Nephron (organoid): Measurements from ENCODE around the gene ETHE1.
A peak's percentile ranks its signal among the peaks of the same experiment; 100 is the strongest.

Experiments used
- H3K27ac Mint-ChIP-seq, 3 experiments: 2 replicates each; pipeline ENCODE4 v1.8.0; 2020; ENCODE audit warnings: mixed read lengths in 3 of 3, mild to moderate bottlenecking in 2 of 3, moderate library complexity in 1 of 3
- H3K27me3 Mint-ChIP-seq: 2 replicates; pipeline ENCODE4 v1.8.0; 2021; ENCODE audit warnings: low read depth, mild to moderate bottlenecking, moderate library complexity, mixed read lengths
- H3K36me3 Mint-ChIP-seq: 2 replicates; pipeline ENCODE4 v1.8.0; 2020; ENCODE audit warnings: low read depth, mixed read lengths
- H3K4me1 Mint-ChIP-seq: 2 replicates; pipeline ENCODE4 v1.8.0; 2020; ENCODE audit warnings: mixed read lengths
- H3K4me3 Mint-ChIP-seq, 3 experiments: 2 replicates each; pipeline ENCODE4 v1.8.0; 2020; ENCODE audit warnings: mild to moderate bottlenecking in 3 of 3, mixed read lengths in 3 of 3, moderate library complexity in 2 of 3
- H3K9me3 Mint-ChIP-seq: 2 replicates; pipeline ENCODE4 v1.8.0; 2020; ENCODE audit warnings: mixed read lengths
- TF ChIP-seq, protein P1 (sequence below), 3 experiments: fragments of 200-600 bp; sonication (generic); IDR thresholded peaks; one replicate each; pipeline ENCODE4 v1.5.0; 2021; ENCODE audit warnings: antibody characterized with exemption in 3 of 3; ENCODE audit not compliant: unreplicated experiment in 3 of 3

The ETHE1 gene

DNA sequence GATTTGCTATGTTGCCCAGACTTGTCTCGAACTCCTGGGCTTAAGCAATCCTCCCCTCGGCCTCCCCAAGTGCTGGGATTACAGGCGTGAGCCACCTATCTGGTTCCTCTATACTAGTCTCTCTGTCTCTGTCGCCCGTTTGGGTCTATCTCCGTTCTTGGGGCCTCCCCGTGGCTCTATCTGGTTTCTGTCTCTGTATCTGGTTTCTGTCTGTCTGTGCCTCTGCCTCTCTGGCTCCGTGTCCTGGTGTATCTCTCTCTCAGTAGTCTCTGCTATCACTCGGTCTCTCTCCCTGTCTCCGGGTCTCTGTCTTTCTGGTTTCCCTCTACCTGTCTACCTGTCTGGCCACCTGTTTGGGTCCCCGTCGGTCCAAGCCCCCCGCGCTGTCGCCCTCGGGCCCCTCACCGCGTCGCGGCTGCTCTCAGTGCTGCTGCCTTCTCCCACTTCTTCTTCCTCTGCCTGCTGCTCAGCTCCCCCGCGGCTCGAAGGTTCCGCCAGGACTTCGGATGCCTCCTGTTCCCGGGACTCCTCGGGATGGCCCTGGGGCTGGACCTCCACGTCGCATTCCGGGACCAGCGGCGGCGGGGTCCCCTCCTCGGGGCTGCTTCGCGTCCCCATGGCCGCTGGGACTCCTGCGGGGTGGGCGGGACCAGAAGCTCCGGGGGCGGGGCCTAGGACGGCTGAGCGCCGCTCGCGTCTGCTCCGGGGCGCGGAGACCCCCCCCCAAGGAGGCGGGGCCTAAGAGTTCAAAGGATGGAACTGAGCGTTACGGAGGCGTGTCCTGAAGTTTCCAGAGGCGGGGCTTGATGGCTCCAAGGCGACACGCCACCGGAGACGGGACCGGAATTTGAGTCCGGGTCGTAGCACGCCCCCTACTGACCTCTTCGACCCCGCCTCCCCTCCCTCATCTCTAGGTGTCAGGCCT lies 23.2 kb downstream of the ETHE1 start:
- peaks cover 39% of the 10 kb centered on the region for H3K4me1 Mint-ChIP-seq

DNA sequence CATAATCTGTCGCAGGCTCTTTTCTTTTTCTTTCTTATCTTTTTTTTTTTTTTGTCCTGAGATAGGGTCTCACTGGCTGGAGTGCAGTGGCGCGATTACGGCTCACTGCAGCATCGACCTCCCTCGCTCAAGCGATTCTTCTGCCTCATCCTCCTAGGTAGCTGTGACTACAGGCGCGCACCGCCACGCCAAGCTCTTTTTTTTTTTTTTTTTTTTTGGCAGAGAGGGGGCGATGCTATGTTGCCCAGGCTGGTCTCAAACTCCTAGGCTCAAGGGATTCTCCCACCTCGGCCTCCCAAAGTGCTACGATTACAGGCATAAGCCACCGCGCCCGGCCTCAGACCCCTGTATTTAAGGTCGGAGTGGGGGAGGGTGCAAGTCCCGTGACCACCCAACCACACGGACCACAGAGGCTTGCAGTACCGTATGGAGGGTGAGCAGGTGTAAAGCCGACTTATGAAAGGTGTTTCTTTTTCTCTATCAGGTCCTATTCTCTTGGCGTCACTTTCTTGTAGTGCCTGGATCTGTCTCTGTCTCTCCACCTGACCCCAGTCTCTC lies 24.5 kb downstream of the ETHE1 start:
- peaks cover 48% of the 10 kb centered on the region for H3K4me1 Mint-ChIP-seq
- TF ChIP-seq, protein P1, sequence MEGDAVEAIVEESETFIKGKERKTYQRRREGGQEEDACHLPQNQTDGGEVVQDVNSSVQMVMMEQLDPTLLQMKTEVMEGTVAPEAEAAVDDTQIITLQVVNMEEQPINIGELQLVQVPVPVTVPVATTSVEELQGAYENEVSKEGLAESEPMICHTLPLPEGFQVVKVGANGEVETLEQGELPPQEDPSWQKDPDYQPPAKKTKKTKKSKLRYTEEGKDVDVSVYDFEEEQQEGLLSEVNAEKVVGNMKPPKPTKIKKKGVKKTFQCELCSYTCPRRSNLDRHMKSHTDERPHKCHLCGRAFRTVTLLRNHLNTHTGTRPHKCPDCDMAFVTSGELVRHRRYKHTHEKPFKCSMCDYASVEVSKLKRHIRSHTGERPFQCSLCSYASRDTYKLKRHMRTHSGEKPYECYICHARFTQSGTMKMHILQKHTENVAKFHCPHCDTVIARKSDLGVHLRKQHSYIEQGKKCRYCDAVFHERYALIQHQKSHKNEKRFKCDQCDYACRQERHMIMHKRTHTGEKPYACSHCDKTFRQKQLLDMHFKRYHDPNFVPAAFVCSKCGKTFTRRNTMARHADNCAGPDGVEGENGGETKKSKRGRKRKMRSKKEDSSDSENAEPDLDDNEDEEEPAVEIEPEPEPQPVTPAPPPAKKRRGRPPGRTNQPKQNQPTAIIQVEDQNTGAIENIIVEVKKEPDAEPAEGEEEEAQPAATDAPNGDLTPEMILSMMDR (IDR thresholded peaks at IDR 0.05; ENCODE audit: unreplicated experiment in 3 of 3) = no peak
- H3K4me3 Mint-ChIP-seq = peak overlapping the region; percentile 92 to 98 (median 92)
- peaks cover 18% of the 10 kb centered on the region for H3K27me3 Mint-ChIP-seq
- peaks cover 16% of the 10 kb centered on the region for H3K36me3 Mint-ChIP-seq
- H3K9me3 Mint-ChIP-seq = no peaks in the 10 kb centered on the region
- H3K27ac Mint-ChIP-seq = peak overlapping the region in 2 of 3 experiments; percentile 16 to 84

More for the DNA sequence above, 23.2 kb downstream of the ETHE1 start:
- TF ChIP-seq, protein P1 (IDR thresholded peaks at IDR 0.05; ENCODE audit: unreplicated experiment in 3 of 3) = no peak
- peak overlapping the region; percentile 92 to 98 (median 92) for H3K4me3 Mint-ChIP-seq
- H3K27me3 Mint-ChIP-seq = peaks cover 15% of the 10 kb centered on the region
- H3K36me3 Mint-ChIP-seq = peaks cover 19% of the 10 kb centered on the region
- H3K9me3 Mint-ChIP-seq = no peaks in the 10 kb centered on the region
- peak overlapping the region; percentile 77 to 93 (median 84) for H3K27ac Mint-ChIP-seq

DNA sequence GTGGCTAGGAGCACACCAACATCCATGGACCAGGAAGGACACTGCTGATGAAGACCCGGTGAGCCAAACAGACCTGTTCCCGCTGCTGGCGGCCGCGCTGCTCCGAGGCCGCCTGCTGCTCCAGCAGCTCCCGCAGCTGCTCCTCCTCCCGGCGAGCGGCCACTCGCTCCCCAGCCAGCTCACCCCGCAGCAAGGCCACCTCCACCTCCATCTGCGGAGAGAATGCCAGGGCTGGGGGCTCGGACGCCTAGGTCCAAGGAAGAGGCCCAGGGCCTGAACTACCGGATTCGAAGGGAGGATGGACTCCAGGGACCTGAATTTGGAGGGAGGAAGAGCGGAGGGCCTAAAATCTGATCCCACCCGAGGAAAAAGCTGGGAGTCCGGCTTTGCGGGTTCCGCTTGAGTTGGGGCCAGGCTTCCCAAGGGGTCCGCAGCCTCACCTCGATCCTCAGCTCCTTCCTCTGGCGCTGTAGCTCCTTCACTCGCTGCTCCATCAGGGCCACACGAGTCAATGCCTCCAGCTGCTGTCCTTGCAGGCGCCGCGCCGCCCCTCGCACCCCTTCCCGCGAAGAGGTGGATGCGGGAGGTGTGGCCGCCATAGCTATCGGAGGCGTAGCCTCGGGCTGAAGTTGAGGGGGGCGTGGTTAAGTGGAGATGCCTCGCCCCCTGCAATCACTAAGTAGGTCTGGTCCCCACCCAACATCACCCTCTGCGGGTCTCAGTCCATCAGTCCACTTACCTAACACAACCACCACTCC lies 25.2 kb downstream of the ETHE1 start:
- TF ChIP-seq, protein P1 (IDR thresholded peaks at IDR 0.05; ENCODE audit: unreplicated experiment in 3 of 3) = no peak
- peaks cover 18% of the 10 kb centered on the region for H3K27me3 Mint-ChIP-seq
- no peaks in the 10 kb centered on the region for H3K9me3 Mint-ChIP-seq
- H3K4me1 Mint-ChIP-seq = peaks cover 50% of the 10 kb centered on the region
- H3K4me3 Mint-ChIP-seq = peak overlapping the region; percentile 75 to 98 (median 92)
- peaks cover 18% of the 10 kb centered on the region for H3K36me3 Mint-ChIP-seq
- H3K27ac Mint-ChIP-seq = peak overlapping the region in 1 of 3 experiments; percentile 19

DNA sequence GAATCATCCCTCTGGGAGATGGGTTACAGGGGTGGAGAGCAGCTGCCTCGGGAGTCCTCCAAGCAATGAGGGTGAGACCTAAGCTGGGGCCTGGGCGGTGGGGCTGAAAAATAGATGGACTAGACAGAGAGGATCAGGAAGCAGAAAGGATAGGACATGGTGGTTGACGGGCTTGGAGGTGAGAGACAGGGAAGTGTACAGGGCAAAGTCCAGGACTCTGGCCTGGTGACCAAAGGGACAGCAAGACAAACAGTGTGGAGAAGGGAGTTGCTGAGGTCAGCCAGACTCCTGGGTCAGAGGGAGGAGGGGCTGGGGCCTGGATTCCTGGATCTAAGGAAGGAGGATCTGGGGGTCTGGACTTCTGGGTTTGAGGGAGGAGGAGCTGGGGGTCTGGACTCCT lies 28.0 kb downstream of the ETHE1 start:
- H3K27ac Mint-ChIP-seq = peak overlapping the region; percentile 87 to 96 (median 94)
- no peaks in the 10 kb centered on the region for H3K9me3 Mint-ChIP-seq
- peaks cover 26% of the 10 kb centered on the region for H3K36me3 Mint-ChIP-seq
- H3K4me3 Mint-ChIP-seq = peak overlapping the region; percentile 10 to 71 (median 17)
- TF ChIP-seq, protein P1 (IDR thresholded peaks at IDR 0.05; ENCODE audit: unreplicated experiment in 3 of 3) = no peak
- H3K4me1 Mint-ChIP-seq = peaks cover 47% of the 10 kb centered on the region
- H3K27me3 Mint-ChIP-seq = peaks cover 18% of the 10 kb centered on the region

DNA sequence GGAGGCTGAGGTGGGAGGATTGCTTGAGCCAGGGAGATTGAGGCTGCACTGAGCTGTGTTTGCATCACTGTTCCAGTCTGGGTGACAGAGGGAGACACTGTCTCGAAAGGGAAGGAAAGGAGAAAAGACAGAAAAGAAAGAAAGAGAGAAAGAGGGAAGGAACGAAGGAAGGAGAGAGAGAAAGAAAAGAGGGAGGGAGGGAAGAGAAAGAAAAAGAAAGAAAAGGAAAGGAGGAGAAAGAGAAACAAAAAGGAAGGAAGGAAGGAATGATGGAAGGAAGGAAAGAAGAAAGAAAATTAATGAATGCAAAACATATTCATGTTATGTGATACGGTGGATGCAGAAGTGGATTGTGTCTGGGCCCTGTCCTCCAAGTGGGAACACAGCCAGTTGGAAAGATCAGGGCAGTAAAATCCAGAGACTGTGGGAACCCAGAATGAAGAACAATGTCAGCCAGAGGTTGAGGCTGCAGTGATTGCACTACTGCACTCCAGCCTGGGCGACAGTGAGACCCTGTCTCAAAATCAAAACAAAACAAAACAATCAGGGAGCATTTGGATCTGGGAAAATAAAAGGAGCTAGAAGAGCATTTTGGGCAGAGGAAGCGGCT lies 28.7 kb downstream of the ETHE1 start:
- Mint-ChIP-seq H3K9me3 (no peaks in the 10 kb centered on the region), H3K27ac (peak overlapping the region; percentile 87 to 96 (median 94)), H3K36me3 (peaks cover 26% of the 10 kb centered on the region), H3K27me3 (peaks cover 13% of the 10 kb centered on the region), H3K4me3 (peak overlapping the region; percentile 19 to 71 (median 53)), H3K4me1 (peaks cover 40% of the 10 kb centered on the region)
- TF ChIP-seq, protein P1 (IDR thresholded peaks at IDR 0.05; ENCODE audit: unreplicated experiment in 3 of 3) = no peak
